Measurements from ENCODE around the gene LTBP1.

LTBP1 gene

DNA sequence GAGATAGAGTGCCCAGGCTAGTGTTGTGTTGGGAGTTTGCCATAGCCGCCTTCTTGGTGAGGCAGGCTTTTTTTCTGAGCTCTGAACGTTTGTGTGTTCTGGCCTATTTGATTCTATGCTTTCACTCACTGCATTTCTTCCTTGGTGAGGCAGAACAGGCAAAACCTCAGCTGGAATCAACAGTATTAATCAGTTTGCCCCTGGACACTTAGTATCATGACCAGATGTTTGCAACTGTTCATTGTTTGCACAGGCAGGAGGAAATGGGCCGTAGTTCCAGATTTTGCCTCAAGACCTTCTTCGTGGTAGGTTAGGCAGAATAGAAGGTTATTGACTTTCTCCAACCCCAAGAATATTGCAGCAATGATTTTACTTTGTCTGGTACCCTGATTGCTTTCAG lies 311.6 kb downstream of the LTBP1 start:
- Histone ChIP-seq H3K27me3 (ENCODE audit: control insufficient read depth in 2 of 2, insufficient read depth in 2 of 2, low read length in 2 of 2) (no peaks in the 10 kb centered on the region), H3K36me3 (ENCODE audit: control insufficient read depth in 2 of 2, insufficient read depth in 2 of 2, low read length in 2 of 2) (no peaks in the 10 kb centered on the region), H3K4me1 (ENCODE audit: control insufficient read depth in 2 of 2, insufficient read depth in 2 of 2, low read length in 2 of 2) (no peaks in the 10 kb centered on the region), H3K9me3 (ENCODE audit: control insufficient read depth in 2 of 2, low read length in 2 of 2) (no peaks in the 10 kb centered on the region), H3K4me3 (ENCODE audit: low read length in 2 of 2) (no peak overlapping the region), H3K27ac (ENCODE audit: low read depth in 2 of 2, low read length in 2 of 2) (no peak overlapping the region), H3K9ac (ENCODE audit: low read depth in 1 of 2, low read length in 2 of 2) (no peak overlapping the region)

DNA sequence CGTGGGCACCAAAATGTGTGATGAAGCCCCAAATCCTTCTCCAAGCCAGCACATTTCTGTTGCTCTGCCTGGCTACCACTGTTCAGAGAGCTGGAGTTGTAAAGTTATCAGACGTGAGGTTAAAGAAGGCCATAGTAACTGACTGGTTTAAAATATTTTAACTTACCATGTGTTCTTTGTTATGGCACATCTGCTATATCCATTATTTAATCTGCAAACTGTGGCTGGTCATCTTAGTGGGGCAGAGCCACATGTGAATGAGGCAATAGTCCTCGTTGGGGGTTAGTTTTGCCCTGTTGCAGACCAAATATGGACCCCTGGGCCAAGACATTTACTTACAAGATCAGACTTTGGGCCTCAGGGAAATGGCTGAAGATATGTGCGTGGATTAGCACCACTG lies 315.3 kb downstream of the LTBP1 start:
- Histone ChIP-seq H3K27ac (ENCODE audit: low read depth in 2 of 2, low read length in 2 of 2) (no peak overlapping the region), H3K4me3 (ENCODE audit: low read length in 2 of 2) (no peak overlapping the region), H3K27me3 (ENCODE audit: control insufficient read depth in 2 of 2, insufficient read depth in 2 of 2, low read length in 2 of 2) (no peaks in the 10 kb centered on the region), H3K4me1 (ENCODE audit: control insufficient read depth in 2 of 2, insufficient read depth in 2 of 2, low read length in 2 of 2) (no peaks in the 10 kb centered on the region), H3K9ac (ENCODE audit: low read depth in 1 of 2, low read length in 2 of 2) (no peak overlapping the region), H3K36me3 (ENCODE audit: control insufficient read depth in 2 of 2, insufficient read depth in 2 of 2, low read length in 2 of 2) (no peaks in the 10 kb centered on the region), H3K9me3 (ENCODE audit: control insufficient read depth in 2 of 2, low read length in 2 of 2) (peaks cover 2 to 4% of the 10 kb centered on the region in 2 donors)

DNA sequence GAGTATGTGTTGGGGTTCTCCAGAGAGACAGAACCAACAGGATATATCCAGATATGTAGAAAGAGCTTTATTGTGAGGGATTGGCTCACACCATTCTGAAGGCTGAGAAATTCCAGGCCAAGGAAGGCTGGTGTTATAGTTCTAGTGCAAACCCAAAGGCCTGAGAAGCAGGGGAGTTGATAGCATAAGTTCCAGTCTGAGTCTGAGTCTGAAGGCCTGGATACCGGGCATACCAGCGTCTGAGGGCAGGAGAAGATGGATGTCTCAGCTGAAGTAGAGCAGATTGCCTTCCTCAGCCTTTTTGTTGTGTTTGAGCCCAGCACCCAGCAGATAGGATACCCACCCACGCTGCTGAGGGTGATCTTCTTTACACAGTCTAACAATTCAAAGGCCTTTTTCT lies 318.0 kb downstream of the LTBP1 start:
- Histone ChIP-seq H3K4me3 (ENCODE audit: low read length in 2 of 2) (no peak overlapping the region), H3K27me3 (ENCODE audit: control insufficient read depth in 2 of 2, insufficient read depth in 2 of 2, low read length in 2 of 2) (no peaks in the 10 kb centered on the region), H3K4me1 (ENCODE audit: control insufficient read depth in 2 of 2, insufficient read depth in 2 of 2, low read length in 2 of 2) (no peaks in the 10 kb centered on the region), H3K9me3 (ENCODE audit: control insufficient read depth in 2 of 2, low read length in 2 of 2) (peaks cover 2 to 4% of the 10 kb centered on the region in 2 donors), H3K36me3 (ENCODE audit: control insufficient read depth in 2 of 2, insufficient read depth in 2 of 2, low read length in 2 of 2) (no peaks in the 10 kb centered on the region), H3K9ac (ENCODE audit: low read depth in 1 of 2, low read length in 2 of 2) (no peak overlapping the region), H3K27ac (ENCODE audit: low read depth in 2 of 2, low read length in 2 of 2) (no peak overlapping the region)

DNA sequence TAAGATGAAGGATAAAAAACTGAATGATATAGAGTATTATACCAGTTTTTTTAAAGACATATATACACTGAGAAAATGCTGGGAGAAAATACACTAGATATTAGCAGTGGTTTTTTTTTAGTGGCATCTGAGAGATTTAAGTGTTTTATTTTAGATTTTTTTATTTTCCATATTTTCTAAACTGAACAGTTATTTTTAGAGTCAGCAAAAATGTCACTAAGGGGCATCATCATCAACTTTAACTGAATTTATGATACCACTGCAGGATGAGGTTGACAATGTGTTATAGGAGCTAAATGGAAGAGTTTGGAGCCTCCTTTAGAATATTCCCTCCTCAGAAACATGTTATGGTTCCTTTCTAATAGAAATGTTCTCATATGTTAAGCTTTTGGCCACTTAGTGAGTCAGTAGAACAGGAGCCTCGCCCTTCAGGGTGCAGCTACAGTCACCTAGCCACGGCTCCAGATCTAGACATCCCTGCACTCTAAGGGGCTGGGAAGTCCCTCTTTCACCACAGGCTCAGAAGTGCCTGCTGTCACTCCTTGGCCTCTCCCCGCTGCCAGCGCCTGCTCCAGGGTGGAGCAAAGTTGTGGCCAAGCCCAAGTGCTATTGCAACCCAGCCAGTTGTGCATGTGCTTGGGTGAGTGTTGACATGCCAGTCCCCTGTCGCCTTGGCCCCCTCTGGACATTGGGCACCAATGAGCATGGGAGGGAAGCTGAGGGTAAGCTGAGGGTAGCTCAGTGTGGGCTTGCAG lies 319.0 kb downstream of the LTBP1 start:
- Histone ChIP-seq H3K9ac (ENCODE audit: low read depth in 1 of 2, low read length in 2 of 2) (no peak overlapping the region), H3K27me3 (ENCODE audit: control insufficient read depth in 2 of 2, insufficient read depth in 2 of 2, low read length in 2 of 2) (no peaks in the 10 kb centered on the region), H3K9me3 (ENCODE audit: control insufficient read depth in 2 of 2, low read length in 2 of 2) (peaks cover 2 to 4% of the 10 kb centered on the region in 2 donors), H3K4me3 (ENCODE audit: low read length in 2 of 2) (no peak overlapping the region), H3K36me3 (ENCODE audit: control insufficient read depth in 2 of 2, insufficient read depth in 2 of 2, low read length in 2 of 2) (no peaks in the 10 kb centered on the region), H3K4me1 (ENCODE audit: control insufficient read depth in 2 of 2, insufficient read depth in 2 of 2, low read length in 2 of 2) (no peaks in the 10 kb centered on the region), H3K27ac (ENCODE audit: low read depth in 2 of 2, low read length in 2 of 2) (no peak overlapping the region)

DNA sequence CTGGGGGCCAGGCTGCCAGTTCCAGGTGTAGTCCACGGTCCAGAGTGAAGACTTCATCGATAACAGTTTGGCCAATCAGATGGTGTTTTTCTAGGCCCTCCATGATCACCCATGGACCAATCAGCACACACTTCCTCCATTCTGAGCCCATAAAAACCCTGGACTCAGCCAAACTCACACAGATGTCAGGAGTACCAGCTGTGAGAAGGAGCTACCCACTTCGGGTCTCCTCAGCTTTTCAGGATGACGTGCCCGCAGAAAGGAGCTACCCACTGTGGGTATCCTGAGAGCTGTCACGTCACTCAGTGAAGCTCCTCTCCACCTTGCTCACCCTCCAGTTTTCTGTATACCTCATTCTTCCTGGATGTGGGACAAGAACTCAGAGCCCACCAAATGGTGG lies 319.7 kb downstream of the LTBP1 start:
- Histone ChIP-seq H3K27me3 (ENCODE audit: control insufficient read depth in 2 of 2, insufficient read depth in 2 of 2, low read length in 2 of 2) (no peaks in the 10 kb centered on the region), H3K4me3 (ENCODE audit: low read length in 2 of 2) (no peak overlapping the region), H3K9ac (ENCODE audit: low read depth in 1 of 2, low read length in 2 of 2) (no peak overlapping the region), H3K36me3 (ENCODE audit: control insufficient read depth in 2 of 2, insufficient read depth in 2 of 2, low read length in 2 of 2) (no peaks in the 10 kb centered on the region), H3K9me3 (ENCODE audit: control insufficient read depth in 2 of 2, low read length in 2 of 2) (peaks cover 2 to 4% of the 10 kb centered on the region in 2 donors), H3K27ac (ENCODE audit: low read depth in 2 of 2, low read length in 2 of 2) (no peak overlapping the region), H3K4me1 (ENCODE audit: control insufficient read depth in 2 of 2, insufficient read depth in 2 of 2, low read length in 2 of 2) (no peaks in the 10 kb centered on the region)

DNA sequence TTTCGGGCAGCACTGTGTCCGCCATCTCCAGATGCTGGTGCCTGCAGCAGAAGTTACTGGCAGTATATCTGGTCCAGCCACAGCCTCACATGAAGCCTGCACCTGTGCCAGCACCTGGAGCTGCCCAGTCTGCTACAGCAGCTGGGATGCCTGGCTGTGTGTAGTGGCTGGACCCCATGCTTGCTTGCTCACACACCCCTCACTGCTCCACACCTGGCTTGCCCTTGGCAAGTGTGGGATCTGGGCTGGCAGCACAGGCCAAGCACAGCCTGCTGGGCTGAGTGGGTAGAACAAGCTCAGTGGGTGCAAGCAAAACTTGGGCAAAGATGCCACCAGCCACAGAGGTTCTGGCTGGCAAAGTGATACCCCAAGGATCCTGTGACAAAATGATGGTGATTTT lies 320.3 kb downstream of the LTBP1 start:
- H3K27me3 ChIP-seq (ENCODE audit: control insufficient read depth in 2 of 2, insufficient read depth in 2 of 2, low read length in 2 of 2), result no peaks in the 10 kb centered on the region

DNA sequence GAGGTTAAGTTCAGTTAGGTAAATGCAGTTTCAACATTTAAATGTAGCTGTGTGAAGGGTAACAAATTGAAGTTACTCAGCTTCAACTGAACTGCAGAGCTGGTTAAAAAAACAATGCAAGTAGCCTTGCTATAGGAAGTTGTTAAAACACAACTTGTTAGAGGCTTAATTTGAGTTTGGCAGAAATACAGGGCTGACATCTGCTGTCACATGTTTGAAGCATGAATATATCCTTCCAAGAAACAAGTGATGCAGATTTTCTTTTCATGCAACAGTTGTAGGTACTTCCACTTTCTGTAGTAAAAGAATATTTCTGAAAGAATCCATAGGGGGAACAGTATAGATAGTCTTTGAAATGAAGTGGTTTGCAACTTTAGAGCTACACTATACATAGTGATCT lies 321.0 kb downstream of the LTBP1 start:
- H3K9ac ChIP-seq (ENCODE audit: low read depth in 1 of 2, low read length in 2 of 2), result no peak overlapping the region
- H3K36me3 ChIP-seq (ENCODE audit: control insufficient read depth in 2 of 2, insufficient read depth in 2 of 2, low read length in 2 of 2), result no peaks in the 10 kb centered on the region
- H3K27me3 ChIP-seq (ENCODE audit: control insufficient read depth in 2 of 2, insufficient read depth in 2 of 2, low read length in 2 of 2), result no peaks in the 10 kb centered on the region
- no peak overlapping the region for H3K27ac ChIP-seq (ENCODE audit: low read depth in 2 of 2, low read length in 2 of 2)
- no peak overlapping the region for H3K4me3 ChIP-seq (ENCODE audit: low read length in 2 of 2)
- no peaks in the 10 kb centered on the region for H3K4me1 ChIP-seq (ENCODE audit: control insufficient read depth in 2 of 2, insufficient read depth in 2 of 2, low read length in 2 of 2)
- peaks cover 2 to 4% of the 10 kb centered on the region in 2 donors for H3K9me3 ChIP-seq (ENCODE audit: control insufficient read depth in 2 of 2, low read length in 2 of 2)

More for the DNA sequence above, 320.3 kb downstream of the LTBP1 start:
- H3K9me3 ChIP-seq (ENCODE audit: control insufficient read depth in 2 of 2, low read length in 2 of 2), result peaks cover 2 to 4% of the 10 kb centered on the region in 2 donors
- H3K36me3 ChIP-seq (ENCODE audit: control insufficient read depth in 2 of 2, insufficient read depth in 2 of 2, low read length in 2 of 2), result no peaks in the 10 kb centered on the region
- no peak overlapping the region for H3K4me3 ChIP-seq (ENCODE audit: low read length in 2 of 2)
- H3K4me1 ChIP-seq (ENCODE audit: control insufficient read depth in 2 of 2, insufficient read depth in 2 of 2, low read length in 2 of 2), result no peaks in the 10 kb centered on the region
- H3K27ac ChIP-seq (ENCODE audit: low read depth in 2 of 2, low read length in 2 of 2), result no peak overlapping the region
- H3K9ac ChIP-seq (ENCODE audit: low read depth in 1 of 2, low read length in 2 of 2), result no peak overlapping the region

DNA sequence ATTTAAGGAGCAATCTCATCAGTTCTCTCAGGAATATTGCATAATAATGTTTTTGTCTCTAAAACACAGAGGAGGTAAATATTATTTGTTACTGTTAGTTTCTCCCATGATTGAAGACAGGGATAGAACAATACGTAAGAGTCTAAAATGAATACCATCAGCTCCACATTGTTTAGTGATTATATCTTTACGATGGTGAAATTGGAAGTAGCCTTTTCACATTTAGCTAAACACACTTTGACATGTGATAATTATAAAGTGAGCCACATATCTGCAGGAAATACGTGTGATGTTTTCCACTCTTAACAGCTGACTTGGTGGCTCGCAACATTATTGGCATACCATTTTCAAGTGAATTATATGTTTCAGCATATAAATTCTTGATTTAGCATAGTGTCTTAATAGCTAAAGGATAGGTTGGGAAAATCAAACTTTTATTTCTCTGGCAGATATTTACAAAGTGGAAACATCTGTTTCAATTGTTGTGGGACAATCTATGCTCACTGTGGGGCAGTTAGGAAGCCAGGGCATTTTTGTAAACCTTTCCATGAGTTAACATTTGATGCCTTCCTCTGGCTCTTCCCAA lies 321.6 kb downstream of the LTBP1 start:
- Histone ChIP-seq H3K9me3 (ENCODE audit: control insufficient read depth in 2 of 2, low read length in 2 of 2) (peaks cover 2 to 4% of the 10 kb centered on the region in 2 donors), H3K4me3 (ENCODE audit: low read length in 2 of 2) (no peak overlapping the region), H3K27ac (ENCODE audit: low read depth in 2 of 2, low read length in 2 of 2) (no peak overlapping the region)

DNA sequence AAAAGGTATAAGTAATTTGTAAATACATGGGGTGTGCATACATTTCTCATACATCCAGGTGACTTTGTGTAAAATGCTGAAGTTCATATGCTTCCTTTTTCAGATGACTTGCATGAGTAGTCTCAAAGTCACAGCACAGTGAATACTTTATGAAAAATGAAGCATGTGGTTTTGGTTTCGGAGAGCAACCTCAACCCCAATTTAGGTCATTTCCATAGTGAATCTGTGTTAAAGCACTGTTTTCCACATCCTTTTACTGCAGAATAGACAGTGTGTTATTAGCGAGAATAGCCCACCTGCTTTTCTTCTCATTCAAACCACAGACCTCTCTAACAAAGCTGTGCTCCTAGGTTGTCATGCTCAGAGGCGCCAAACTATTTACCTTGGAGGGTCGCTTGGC lies 325.2 kb downstream of the LTBP1 start:
- Histone ChIP-seq H3K4me1 (ENCODE audit: control insufficient read depth in 2 of 2, insufficient read depth in 2 of 2, low read length in 2 of 2) (no peaks in the 10 kb centered on the region), H3K27me3 (ENCODE audit: control insufficient read depth in 2 of 2, insufficient read depth in 2 of 2, low read length in 2 of 2) (no peaks in the 10 kb centered on the region), H3K4me3 (ENCODE audit: low read length in 2 of 2) (no peak overlapping the region), H3K27ac (ENCODE audit: low read depth in 2 of 2, low read length in 2 of 2) (no peak overlapping the region), H3K9ac (ENCODE audit: low read depth in 1 of 2, low read length in 2 of 2) (no peak overlapping the region), H3K36me3 (ENCODE audit: control insufficient read depth in 2 of 2, insufficient read depth in 2 of 2, low read length in 2 of 2) (no peaks in the 10 kb centered on the region), H3K9me3 (ENCODE audit: control insufficient read depth in 2 of 2, low read length in 2 of 2) (no peaks in the 10 kb centered on the region)

More for the DNA sequence above, 321.6 kb downstream of the LTBP1 start:
- Histone ChIP-seq H3K36me3 (ENCODE audit: control insufficient read depth in 2 of 2, insufficient read depth in 2 of 2, low read length in 2 of 2) (no peaks in the 10 kb centered on the region), H3K4me1 (ENCODE audit: control insufficient read depth in 2 of 2, insufficient read depth in 2 of 2, low read length in 2 of 2) (no peaks in the 10 kb centered on the region), H3K9ac (ENCODE audit: low read depth in 1 of 2, low read length in 2 of 2) (no peak overlapping the region), H3K27me3 (ENCODE audit: control insufficient read depth in 2 of 2, insufficient read depth in 2 of 2, low read length in 2 of 2) (no peaks in the 10 kb centered on the region)

DNA sequence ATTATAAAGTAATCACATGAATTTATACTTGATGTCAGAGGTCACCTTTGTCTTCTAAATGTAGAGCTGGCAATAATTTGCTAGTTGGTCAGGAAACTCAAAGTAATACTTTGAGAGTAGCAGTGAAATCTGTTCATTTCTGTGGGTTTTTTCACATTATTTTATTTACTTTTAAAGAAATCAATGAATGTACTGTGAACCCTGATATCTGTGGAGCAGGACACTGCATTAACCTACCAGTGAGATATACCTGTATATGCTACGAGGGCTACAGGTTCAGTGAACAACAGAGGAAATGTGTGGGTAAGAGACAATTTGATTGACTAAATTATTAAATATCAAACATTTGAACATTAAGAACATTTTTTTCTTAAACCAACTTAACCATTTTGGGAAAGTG lies 326.7 kb downstream of the LTBP1 start:
- no peaks in the 10 kb centered on the region for H3K36me3 ChIP-seq (ENCODE audit: control insufficient read depth in 2 of 2, insufficient read depth in 2 of 2, low read length in 2 of 2)
- no peak overlapping the region for H3K27ac ChIP-seq (ENCODE audit: low read depth in 2 of 2, low read length in 2 of 2)
- H3K4me3 ChIP-seq (ENCODE audit: low read length in 2 of 2), result no peak overlapping the region
- no peaks in the 10 kb centered on the region for H3K27me3 ChIP-seq (ENCODE audit: control insufficient read depth in 2 of 2, insufficient read depth in 2 of 2, low read length in 2 of 2)
- no peaks in the 10 kb centered on the region for H3K9me3 ChIP-seq (ENCODE audit: control insufficient read depth in 2 of 2, low read length in 2 of 2)
- H3K9ac ChIP-seq (ENCODE audit: low read depth in 1 of 2, low read length in 2 of 2), result no peak overlapping the region
- no peaks in the 10 kb centered on the region for H3K4me1 ChIP-seq (ENCODE audit: control insufficient read depth in 2 of 2, insufficient read depth in 2 of 2, low read length in 2 of 2)
